Measurements from ENCODE around the gene NUP160.
"Not testable (repeated sequence)": the region's sequence is repeated elsewhere in the genome, so short reads cannot be mapped to it uniquely, and the experiment has no call there.

NUP160 gene

DNA sequence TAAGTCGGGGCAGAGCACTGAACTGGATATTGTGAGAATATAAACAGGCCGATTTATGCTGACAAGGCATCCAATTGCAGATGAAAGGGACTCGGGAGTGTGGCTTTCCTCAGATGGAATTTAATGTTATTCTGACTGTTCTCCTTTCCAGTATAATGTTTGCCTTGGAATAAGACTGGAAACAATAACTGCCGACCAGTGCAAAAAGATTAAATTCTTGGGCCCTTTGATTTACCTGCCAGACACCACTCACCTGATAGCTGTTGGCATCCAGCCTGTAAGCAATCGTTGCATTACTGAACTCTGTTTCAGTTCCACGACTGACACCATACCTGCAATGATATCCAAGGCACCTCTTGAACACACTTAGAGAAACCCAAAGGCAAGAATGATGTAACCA lies 10.9 kb downstream of the NUP160 start:
- TF ChIP-seq POLR2A (IDR thresholded peaks at IDR 0.05; ENCODE audit: low read depth, low read length) (no peak), TAF1 (IDR thresholded peaks at IDR 0.05; ENCODE audit: borderline replicate concordance, low read depth, low read length) (no peak), POLR2AphosphoS5 (IDR thresholded peaks at IDR 0.05; ENCODE audit: low read depth, low read length) (no peak)
- FAIRE-seq (peak; percentile 58), DNase-seq (ENCODE audit: insufficient read length) (no peak)

DNA sequence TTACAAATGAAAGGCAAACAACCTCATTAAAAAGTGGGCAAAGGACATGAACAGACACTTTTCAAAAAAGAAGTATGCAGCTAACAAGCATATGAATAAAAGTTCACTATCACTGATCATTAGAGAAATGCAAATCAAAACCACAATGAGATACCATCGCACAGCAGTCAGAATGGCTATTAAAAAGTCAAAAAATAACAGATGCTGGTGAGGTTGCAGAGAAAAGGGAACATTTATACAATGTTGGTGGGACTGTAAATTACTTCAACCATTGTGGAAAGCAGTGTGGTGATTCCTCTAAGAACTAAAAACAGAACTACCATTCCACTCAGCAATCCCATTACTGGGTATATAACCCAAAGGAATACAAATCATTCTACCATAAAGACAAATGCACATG lies 18.1 kb downstream of the NUP160 start:
- DNase-seq (ENCODE audit: insufficient read length); FAIRE-seq: not testable (repeated sequence)

DNA sequence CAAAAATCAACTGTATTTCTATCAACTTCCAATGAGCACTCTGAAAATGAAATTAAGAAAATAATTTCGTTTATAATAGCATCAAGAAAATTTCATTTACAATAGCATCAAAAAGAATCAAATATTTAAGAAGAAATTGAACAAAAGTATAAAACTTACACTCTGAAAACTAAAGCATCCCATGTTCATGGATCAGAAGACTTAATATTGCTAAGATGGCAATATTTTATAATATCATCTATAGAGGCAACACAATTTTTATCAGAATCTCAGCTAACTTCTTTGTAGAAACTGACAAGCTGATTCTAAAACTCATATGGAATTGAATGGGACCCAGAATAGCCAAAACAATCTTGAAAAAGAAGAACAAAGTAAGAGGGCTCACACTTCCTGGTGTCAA lies 19.9 kb downstream of the NUP160 start:
- no peak for TF ChIP-seq POLR2A (IDR thresholded peaks at IDR 0.05; ENCODE audit: low read depth, low read length)
- FAIRE-seq = no peak
- no peak for DNase-seq (ENCODE audit: insufficient read length)

DNA sequence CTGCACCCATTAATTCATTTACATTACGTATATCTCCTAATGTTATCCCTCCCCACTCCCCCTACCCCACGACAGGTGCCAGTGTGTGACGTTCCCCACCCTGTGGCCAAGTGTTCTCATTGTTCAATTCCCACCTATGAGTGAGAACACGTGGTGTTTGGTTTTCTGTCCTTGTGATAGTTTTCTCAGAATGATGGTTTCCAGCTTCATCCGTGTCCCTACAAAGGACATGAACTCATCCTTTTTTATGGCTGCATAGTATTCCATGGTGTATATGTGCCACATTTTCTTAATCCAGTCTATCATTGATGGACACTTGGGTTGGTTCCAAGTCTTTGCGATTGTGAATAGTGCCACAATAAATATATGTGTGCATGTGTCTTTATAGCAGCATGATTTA lies 25.5 kb downstream of the NUP160 start:
- not testable (repeated sequence) for FAIRE-seq; DNase-seq (ENCODE audit: insufficient read length)

DNA sequence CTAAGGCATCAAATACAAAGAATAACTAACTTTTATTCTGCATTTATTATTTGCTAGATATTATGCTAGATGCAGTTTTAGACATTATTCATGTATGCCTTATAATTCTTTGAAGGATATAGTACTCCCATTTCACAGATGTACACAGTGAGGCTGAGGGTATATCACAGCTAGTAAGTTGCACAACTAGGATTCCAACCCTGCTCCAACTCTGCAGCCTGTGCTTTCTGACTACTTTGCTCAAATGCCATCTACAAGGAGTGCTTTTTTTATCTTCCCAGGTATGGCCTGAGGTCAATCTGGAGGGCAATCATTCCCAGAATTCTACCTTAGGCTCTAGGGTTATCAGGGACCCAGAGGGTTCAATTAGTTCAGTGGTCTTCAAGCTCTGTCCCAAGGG lies 28.4 kb downstream of the NUP160 start:
- TF ChIP-seq TAF1 (IDR thresholded peaks at IDR 0.05; ENCODE audit: borderline replicate concordance, low read depth, low read length) (no peak), POLR2A (IDR thresholded peaks at IDR 0.05; ENCODE audit: low read depth, low read length) (no peak), POLR2AphosphoS5 (IDR thresholded peaks at IDR 0.05; ENCODE audit: low read depth, low read length) (no peak)
- FAIRE-seq (no peak), DNase-seq (ENCODE audit: insufficient read length) (no peak)

DNA sequence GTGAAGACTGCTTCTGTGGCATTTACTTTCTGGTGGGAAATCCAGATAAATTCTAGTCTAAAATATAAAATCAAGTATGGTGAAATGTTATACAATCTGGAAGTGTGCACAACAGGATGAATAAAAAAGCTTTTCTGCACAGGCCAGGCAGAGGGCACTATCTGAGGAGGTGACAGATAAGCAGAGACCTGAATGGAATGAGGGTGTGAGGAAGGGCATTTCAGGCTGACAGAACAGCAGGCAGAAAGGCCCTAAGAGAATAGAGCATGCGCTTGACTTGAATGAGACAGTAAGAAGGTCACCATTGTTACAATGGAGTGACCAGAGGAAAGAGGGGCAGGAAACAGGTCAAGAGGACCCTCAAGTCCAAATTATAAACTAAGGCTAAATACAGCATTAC lies 47.4 kb downstream of the NUP160 start:
- DNase-seq (ENCODE audit: insufficient read length) (no peak), FAIRE-seq (no peak)
- TF ChIP-seq TAF1 (IDR thresholded peaks at IDR 0.05; ENCODE audit: borderline replicate concordance, low read depth, low read length) (no peak), POLR2A (IDR thresholded peaks at IDR 0.05; ENCODE audit: low read depth, low read length) (no peak), POLR2AphosphoS5 (IDR thresholded peaks at IDR 0.05; ENCODE audit: low read depth, low read length) (no peak)

DNA sequence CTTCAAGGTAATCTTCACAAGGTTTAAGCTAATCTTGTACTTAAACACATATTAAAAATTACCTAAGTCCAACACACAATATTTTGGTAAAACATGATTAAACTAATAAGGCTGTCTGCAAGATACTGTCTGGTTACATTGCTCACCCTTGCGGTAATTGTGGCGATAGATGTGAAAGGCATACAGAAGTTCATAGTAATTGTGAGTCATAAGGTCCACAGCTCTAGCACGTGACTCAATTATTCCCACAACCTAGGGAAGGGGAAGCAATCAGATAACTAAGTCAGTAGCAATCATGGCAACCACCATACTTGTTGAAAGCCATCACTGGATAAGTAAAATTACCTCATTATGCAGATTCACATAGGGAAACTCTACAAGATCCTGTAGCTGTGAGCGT lies 50.5 kb downstream of the NUP160 start:
- DNase-seq (ENCODE audit: insufficient read length) (no peak), FAIRE-seq (peak; percentile 61)

DNA sequence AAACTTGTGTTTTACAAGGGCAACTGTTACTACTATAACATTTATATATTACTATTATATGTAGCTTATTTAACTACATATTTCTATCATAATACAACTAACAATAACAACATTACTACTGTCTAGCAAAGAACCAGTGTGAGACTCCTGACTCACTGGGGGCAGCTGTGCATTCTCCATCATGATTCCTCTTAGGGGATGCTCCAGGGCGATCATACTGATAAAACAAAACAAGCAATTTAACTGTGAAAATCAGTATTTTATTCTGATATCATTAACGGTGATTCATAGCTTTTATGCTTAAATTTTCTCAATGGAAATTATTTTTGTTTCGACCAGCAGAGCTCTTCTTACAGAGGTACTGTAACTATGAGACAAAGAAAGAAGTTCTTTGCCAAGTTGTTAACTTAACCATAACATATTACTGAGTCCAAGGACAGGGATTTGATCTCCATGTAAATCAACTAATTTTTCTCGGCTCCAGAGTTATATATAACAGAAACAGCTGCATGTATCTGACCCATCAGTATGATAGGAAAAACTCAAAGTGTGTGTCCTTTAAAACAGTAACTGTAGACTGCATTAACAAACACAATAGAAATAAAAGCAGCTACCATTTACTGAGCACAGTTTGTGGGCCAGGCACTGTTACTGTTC lies 56.2 kb downstream of the NUP160 start:
- TF ChIP-seq POLR2A (IDR thresholded peaks at IDR 0.05; ENCODE audit: low read depth, low read length) (no peak), POLR2AphosphoS5 (IDR thresholded peaks at IDR 0.05; ENCODE audit: low read depth, low read length) (no peak), TAF1 (IDR thresholded peaks at IDR 0.05; ENCODE audit: borderline replicate concordance, low read depth, low read length) (no peak)
- FAIRE-seq (no peak), DNase-seq (ENCODE audit: insufficient read length) (no peak)

More for the DNA sequence above, 50.5 kb downstream of the NUP160 start:
- TF ChIP-seq POLR2A (IDR thresholded peaks at IDR 0.05; ENCODE audit: low read depth, low read length) (no peak), TAF1 (IDR thresholded peaks at IDR 0.05; ENCODE audit: borderline replicate concordance, low read depth, low read length) (no peak), POLR2AphosphoS5 (IDR thresholded peaks at IDR 0.05; ENCODE audit: low read depth, low read length) (no peak)

DNA sequence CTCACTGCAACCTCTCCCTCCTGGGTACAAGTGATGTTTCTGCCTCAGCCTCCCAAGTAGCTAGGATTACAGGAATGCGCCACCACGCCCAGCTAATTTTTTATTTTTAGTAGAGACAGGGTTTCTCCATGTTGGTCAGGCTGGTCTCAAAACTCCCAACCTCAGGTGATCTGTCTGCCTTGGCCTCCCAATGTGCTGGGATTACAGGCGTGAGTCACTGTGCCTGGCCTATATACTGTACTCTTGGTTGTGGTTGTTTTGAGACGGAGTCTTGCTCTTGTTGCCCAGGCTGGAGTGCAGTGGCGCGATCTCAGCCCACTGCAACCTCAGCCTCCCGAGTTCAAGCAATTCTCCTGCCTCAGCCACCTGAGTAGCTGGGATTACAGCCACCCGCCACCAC lies 58.1 kb downstream of the NUP160 start:
- DNase-seq (ENCODE audit: insufficient read length) = not testable (repeated sequence)

DNA sequence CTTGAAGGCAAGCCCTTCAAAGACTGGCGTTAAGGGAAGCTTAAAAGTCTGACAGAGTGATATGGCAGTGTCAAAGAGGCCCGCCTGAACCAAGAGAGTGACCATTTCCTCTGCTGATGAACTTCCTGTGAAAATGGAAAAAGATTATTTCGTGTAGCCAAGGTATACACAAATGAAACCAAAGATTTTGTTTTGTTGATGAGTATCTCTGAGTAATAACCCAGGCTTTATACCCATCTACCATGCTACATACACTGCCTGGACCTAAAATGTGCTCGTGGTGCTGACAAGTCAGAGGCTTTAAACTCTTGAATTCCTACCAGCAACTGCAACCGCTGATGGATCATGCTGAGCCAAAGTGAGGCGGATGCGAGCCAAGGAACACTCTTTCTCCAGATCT lies 60.0 kb downstream of the NUP160 start:
- FAIRE-seq (no peak), DNase-seq (ENCODE audit: insufficient read length) (no peak)
- TF ChIP-seq POLR2A (IDR thresholded peaks at IDR 0.05; ENCODE audit: low read depth, low read length) (no peak), TAF1 (IDR thresholded peaks at IDR 0.05; ENCODE audit: borderline replicate concordance, low read depth, low read length) (no peak), POLR2AphosphoS5 (IDR thresholded peaks at IDR 0.05; ENCODE audit: low read depth, low read length) (no peak)

More for the DNA sequence above, 58.1 kb downstream of the NUP160 start:
- not testable (repeated sequence) for FAIRE-seq

DNA sequence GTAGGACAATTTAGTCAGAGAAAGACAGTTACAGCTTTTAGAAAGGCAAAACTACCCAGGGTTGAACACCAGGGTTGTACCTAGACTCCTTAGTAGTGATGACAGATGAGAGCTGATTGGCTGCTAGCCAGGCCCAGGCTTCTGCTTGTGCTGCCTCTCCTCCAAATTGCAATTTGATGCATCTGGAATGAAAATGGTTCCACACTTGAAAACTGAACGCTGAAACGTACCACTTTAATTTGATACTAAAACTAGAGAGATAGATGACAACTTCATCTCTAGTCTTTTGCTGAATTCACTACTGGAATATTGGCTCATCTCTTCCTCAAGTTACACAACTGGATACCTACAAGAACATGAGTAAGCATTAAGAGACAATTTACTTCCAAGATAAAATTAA lies 61.8 kb downstream of the NUP160 start:
- FAIRE-seq = no peak
- no peak for DNase-seq (ENCODE audit: insufficient read length)
- TF ChIP-seq POLR2A (IDR thresholded peaks at IDR 0.05; ENCODE audit: low read depth, low read length) = no peak
- TF ChIP-seq POLR2AphosphoS5 (IDR thresholded peaks at IDR 0.05; ENCODE audit: low read depth, low read length) = no peak
- TF ChIP-seq TAF1 (IDR thresholded peaks at IDR 0.05; ENCODE audit: borderline replicate concordance, low read depth, low read length) = no peak

DNA sequence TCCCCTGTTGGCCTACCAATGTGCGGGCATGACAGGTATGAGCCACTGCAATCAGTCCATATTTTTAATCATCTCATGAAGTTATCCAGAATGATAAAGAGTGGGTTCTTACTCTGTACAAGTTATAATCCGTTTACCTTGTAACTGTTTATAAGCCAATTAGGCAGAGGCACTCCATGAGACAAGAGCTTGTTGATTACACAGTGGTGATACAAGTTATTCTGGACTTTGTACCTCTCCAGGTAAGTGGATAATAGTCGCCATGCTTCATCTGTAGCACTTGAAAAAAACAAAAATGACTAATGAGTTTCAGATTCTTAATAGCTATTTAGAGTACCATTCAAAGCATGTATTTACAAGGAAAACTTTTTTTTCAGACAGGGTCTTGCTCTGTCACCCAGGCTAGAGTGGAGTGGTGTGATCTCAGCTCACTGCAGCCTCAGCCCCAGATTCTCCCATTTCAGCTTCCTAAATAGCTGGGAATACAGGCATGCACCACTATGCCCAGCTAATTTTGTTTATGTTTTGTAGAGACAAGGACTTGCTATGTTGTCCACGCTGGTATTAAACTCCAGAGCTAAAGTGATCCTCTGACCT lies 63.3 kb downstream of the NUP160 start:
- DNase-seq (ENCODE audit: insufficient read length) = no peak
- no peak for FAIRE-seq
- TF ChIP-seq TAF1 (IDR thresholded peaks at IDR 0.05; ENCODE audit: borderline replicate concordance, low read depth, low read length) (no peak), POLR2A (IDR thresholded peaks at IDR 0.05; ENCODE audit: low read depth, low read length) (no peak), POLR2AphosphoS5 (IDR thresholded peaks at IDR 0.05; ENCODE audit: low read depth, low read length) (no peak)

DNA sequence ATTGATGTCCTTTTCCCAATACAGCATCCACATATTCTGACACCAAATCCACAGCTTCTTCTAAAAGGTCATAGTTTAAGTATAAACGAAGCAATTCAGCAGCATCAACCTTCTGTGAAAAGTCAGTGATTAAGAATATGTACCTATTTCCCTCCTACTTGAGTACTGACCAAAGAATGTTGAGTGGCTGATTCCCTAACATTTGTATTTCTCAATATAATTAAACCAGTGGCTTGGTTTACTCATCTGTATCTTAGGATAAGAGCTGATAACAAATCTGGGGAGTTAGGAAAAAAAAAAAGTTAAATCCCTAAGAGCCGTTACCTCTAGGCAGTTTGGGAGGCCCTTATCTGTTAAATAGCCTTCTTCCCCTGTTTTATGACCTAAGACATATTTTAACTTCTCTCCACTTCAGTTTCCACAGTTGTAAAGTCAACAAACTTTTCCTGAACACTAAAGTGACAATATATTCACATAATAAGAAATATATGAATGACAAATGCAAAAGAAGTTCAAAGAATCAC lies 65.0 kb downstream of the NUP160 start:
- TF ChIP-seq TAF1 (IDR thresholded peaks at IDR 0.05; ENCODE audit: borderline replicate concordance, low read depth, low read length) (no peak), POLR2AphosphoS5 (IDR thresholded peaks at IDR 0.05; ENCODE audit: low read depth, low read length) (no peak), POLR2A (IDR thresholded peaks at IDR 0.05; ENCODE audit: low read depth, low read length) (no peak)
- FAIRE-seq = no peak
- no peak for DNase-seq (ENCODE audit: insufficient read length)

All from GM12892 (cell line).